Measurements from ENCODE around the gene FAM83D. TPM values are rescaled to one million over a fixed set of nuclear protein-coding genes. Genes with fewer than 3 reads are reported as not detected.
A peak's percentile ranks its signal among the peaks of the same experiment; 100 is the strongest.

FAM83D gene
- total RNA-seq, 4 donors from 2014 or later: 0.67 to 3.4 (median 0.86) TPM

- intact Hi-C loops (cut with DNase I): no loop called here
- H3K4me3 ChIP-seq (replicated peaks in 1 of 3): no peak overlapping the region
- no peaks in the 10 kb centered on the region for H3K27me3 ChIP-seq
- TF ChIP-seq POLR2A (IDR thresholded peaks at IDR 0.05) (no peak), CTCF (IDR thresholded peaks at IDR 0.05) (no peak)
- WGBS, 2 donors: 95 to 96% methylated on average over 2 of the region's 2 CpGs
- DNase-seq: no peak
- H3K4me1 ChIP-seq: no peaks in the 10 kb centered on the region
- H3K27ac ChIP-seq: no peak overlapping the region
- no peaks in the 10 kb centered on the region for H3K36me3 ChIP-seq
- no peaks in the 10 kb centered on the region for H3K9me3 ChIP-seq
Observed at GRCh38 chr20:38979434-38979833, 53.2 kb downstream of the FAM83D start.

GRCh38 chr20:38979842-38980241, 53.6 kb downstream of the FAM83D start:
- H3K9me3 ChIP-seq: no peaks in the 10 kb centered on the region
- no peak overlapping the region for H3K4me3 ChIP-seq (replicated peaks in 1 of 3)
- H3K27me3 ChIP-seq: no peaks in the 10 kb centered on the region
- DNase-seq: no peak
- H3K4me1 ChIP-seq: no peaks in the 10 kb centered on the region
- H3K27ac ChIP-seq: no peak overlapping the region
- intact Hi-C loops (cut with DNase I): no loop called here
- 71 to 74% methylated on average over 3 of the region's 3 CpGs for WGBS, 2 donors
- no peak for TF ChIP-seq CTCF (IDR thresholded peaks at IDR 0.05)
- H3K36me3 ChIP-seq: no peaks in the 10 kb centered on the region

- Histone ChIP-seq H3K27me3 (no peaks in the 10 kb centered on the region), H3K9me3 (no peaks in the 10 kb centered on the region), H3K4me3 (replicated peaks in 1 of 3) (no peak overlapping the region), H3K4me1 (no peaks in the 10 kb centered on the region), H3K36me3 (no peaks in the 10 kb centered on the region), H3K27ac (no peak overlapping the region)
- intact Hi-C loops (cut with DNase I): no loop called here
- DNase-seq: no peak
- no peak for TF ChIP-seq POLR2A (IDR thresholded peaks at IDR 0.05)
- TF ChIP-seq CTCF (IDR thresholded peaks at IDR 0.05): no peak
- 98 to 100% methylated on average over 1 of the region's 1 CpG for WGBS, 2 donors
Observed at GRCh38 chr20:38982291-38982690, 56.1 kb downstream of the FAM83D start.

- Histone ChIP-seq H3K27ac (no peak overlapping the region), H3K4me3 (replicated peaks in 1 of 3) (no peak overlapping the region), H3K36me3 (peaks cover 4 to 10% of the 10 kb centered on the region in 2 donors), H3K27me3 (no peaks in the 10 kb centered on the region), H3K9me3 (no peaks in the 10 kb centered on the region), H3K4me1 (no peaks in the 10 kb centered on the region)
- WGBS, 2 donors: 80 to 83% methylated on average over 4 of the region's 4 CpGs
- no peak for DNase-seq
- intact Hi-C loops (cut with DNase I): no loop called here
- TF ChIP-seq POLR2A (IDR thresholded peaks at IDR 0.05) (no peak), CTCF (IDR thresholded peaks at IDR 0.05) (no peak)
Observed at GRCh38 chr20:38985060-38985459, 58.8 kb downstream of the FAM83D start.

- WGBS, 2 donors: 79% methylated on average over 1 of the region's 1 CpG
- Histone ChIP-seq H3K4me1 (no peaks in the 10 kb centered on the region), H3K9me3 (no peaks in the 10 kb centered on the region), H3K36me3 (peaks cover 4 to 10% of the 10 kb centered on the region in 2 donors), H3K27ac (peak overlapping the region in 1 of 3 donors; percentile 58), H3K4me3 (replicated peaks in 1 of 3) (no peak overlapping the region), H3K27me3 (no peaks in the 10 kb centered on the region)
- TF ChIP-seq POLR2A (IDR thresholded peaks at IDR 0.05) (no peak), CTCF (IDR thresholded peaks at IDR 0.05) (no peak)
- no peak for DNase-seq
- intact Hi-C loops (cut with DNase I): no loop called here
Observed at GRCh38 chr20:38985603-38986170, 59.5 kb downstream of the FAM83D start.

Data from thyroid gland (tissue), 4 donors.